SK-N-SH treated with all-trans-retinoic acid at 6 μM for 48 hours (cell line): ENCODE data around the gene FHL3.

Experiments used
- ATAC-seq: fragments of 200-7000 bp; cut with Tn5 transposase; 3 replicates; pipeline ENCODE4 v1.9.1; 2020; ENCODE audit warnings: mild to moderate bottlenecking, moderate library complexity
- ARNTL ChIP-seq: fragments of 450-650 bp; formaldehyde crosslinking; IDR thresholded peaks from 2 replicates; pipeline ENCODE4 v1.5.0; 2020; ENCODE audit warnings: low read depth, mild to moderate bottlenecking, moderate library complexity, borderline replicate concordance
- BACH2 ChIP-seq: fragments of 250-450 bp; sonication (Bioruptor Pico); IDR thresholded peaks from 2 replicates; pipeline ENCODE4 v1.9.0; 2021; ENCODE audit warnings: mild to moderate bottlenecking, borderline replicate concordance
- CSDC2 ChIP-seq: fragments of 250-450 bp; sonication (Bioruptor Pico); IDR thresholded peaks from 2 replicates; pipeline ENCODE4 v1.5.0; 2020; ENCODE audit warnings: mild to moderate bottlenecking, moderate library complexity
- ESRRG ChIP-seq: fragments of 250-450 bp; sonication (Bioruptor Pico); IDR thresholded peaks from 2 replicates; pipeline ENCODE4 v1.6.1; 2021; ENCODE audit warnings: mild to moderate bottlenecking
- GLIS3 ChIP-seq: fragments of 250-450 bp; sonication (Bioruptor Pico); IDR thresholded peaks from 2 replicates; pipeline ENCODE4 v1.5.0; 2020; ENCODE audit warnings: mild to moderate bottlenecking, moderate library complexity
- ISL1 ChIP-seq: fragments of 250-450 bp; sonication (Bioruptor Pico); IDR thresholded peaks from 2 replicates; pipeline ENCODE4 v2.1.2; 2022; ENCODE audit warnings: mild to moderate bottlenecking, moderate library complexity
- OSR1 ChIP-seq: fragments of 250-450 bp; sonication (Bioruptor Pico); IDR thresholded peaks from 2 replicates; pipeline ENCODE4 v1.8.0; 2022; ENCODE audit warnings: moderate library complexity, mild to moderate bottlenecking, inconsistent platforms
- PATZ1 ChIP-seq: fragments of 250-450 bp; sonication (Bioruptor Pico); IDR thresholded peaks from 2 replicates; pipeline ENCODE4 v1.8.0; 2020; ENCODE audit warnings: mild to moderate bottlenecking, moderate library complexity, borderline replicate concordance
- RARB ChIP-seq: fragments of 250-450 bp; sonication (Bioruptor Pico); IDR thresholded peaks from 2 replicates; pipeline ENCODE4 v1.8.0; 2021; ENCODE audit warnings: mild to moderate bottlenecking, moderate library complexity
- SNAI2 ChIP-seq: fragments of 250-450 bp; sonication (Bioruptor Pico); IDR thresholded peaks from 2 replicates; pipeline ENCODE4 v1.5.0; 2020; ENCODE audit warnings: mild to moderate bottlenecking, moderate library complexity
- TCF4 ChIP-seq: fragments of 250-450 bp; sonication (Bioruptor Pico); IDR thresholded peaks from 2 replicates; pipeline ENCODE4 v1.8.0; 2021; ENCODE audit warnings: mild to moderate bottlenecking, moderate library complexity, borderline replicate concordance
- TSHZ2 ChIP-seq: fragments of 250-450 bp; sonication (Bioruptor Pico); IDR thresholded peaks from 2 replicates; pipeline ENCODE4 v1.5.0; 2020; ENCODE audit warnings: mild to moderate bottlenecking, moderate library complexity
- ZC3H10 ChIP-seq: fragments of 250-450 bp; sonication (Bioruptor Pico); IDR thresholded peaks from 2 replicates; pipeline ENCODE4 v1.5.1; 2021; ENCODE audit warnings: mild to moderate bottlenecking, moderate library complexity
- ZFP3 ChIP-seq: fragments of 250-450 bp; sonication (Bioruptor Pico); IDR thresholded peaks from 2 replicates; pipeline ENCODE4 v1.5.0; 2020; ENCODE audit warnings: mild to moderate bottlenecking, moderate library complexity
- ZFP30 ChIP-seq: fragments of 450-650 bp; formaldehyde crosslinking; IDR thresholded peaks from 2 replicates; pipeline ENCODE4 v1.5.0; 2022; ENCODE audit warnings: mild to moderate bottlenecking, moderate library complexity
- ZNF565 ChIP-seq: fragments of 450-650 bp; formaldehyde crosslinking; conservative IDR thresholded peaks from 2 replicates; pipeline ENCODE4 v1.5.0; 2020; ENCODE audit warnings: low read depth, mild to moderate bottlenecking, moderate library complexity
- ZNF8 ChIP-seq: fragments of 450-650 bp; formaldehyde crosslinking; IDR thresholded peaks from 2 replicates; pipeline ENCODE4 v1.5.0; 2020; ENCODE audit warnings: mild to moderate bottlenecking, moderate library complexity
- TF ChIP-seq, protein P1 (sequence below): fragments of 250-450 bp; sonication (Bioruptor Pico); IDR thresholded peaks from 2 replicates; pipeline ENCODE4 v1.5.1; 2020; ENCODE audit warnings: low read depth, mild to moderate bottlenecking, moderate library complexity

The FHL3 gene

GRCh38 chr1:38041936-38042834, 36.9 kb upstream of the FHL3 start:
- TF ChIP-seq ZNF565 (no peak), ZC3H10 (CRISPR knock-in tag) (no peak), ZFP30 (CRISPR knock-in tag) (no peak), TSHZ2 (no peak), PATZ1 (no peak), CSDC2 (CRISPR knock-in tag) (no peak), ESRRG (CRISPR knock-in tag) (no peak), ZFP3 (CRISPR knock-in tag) (no peak)
- no peak for ATAC-seq

DNA sequence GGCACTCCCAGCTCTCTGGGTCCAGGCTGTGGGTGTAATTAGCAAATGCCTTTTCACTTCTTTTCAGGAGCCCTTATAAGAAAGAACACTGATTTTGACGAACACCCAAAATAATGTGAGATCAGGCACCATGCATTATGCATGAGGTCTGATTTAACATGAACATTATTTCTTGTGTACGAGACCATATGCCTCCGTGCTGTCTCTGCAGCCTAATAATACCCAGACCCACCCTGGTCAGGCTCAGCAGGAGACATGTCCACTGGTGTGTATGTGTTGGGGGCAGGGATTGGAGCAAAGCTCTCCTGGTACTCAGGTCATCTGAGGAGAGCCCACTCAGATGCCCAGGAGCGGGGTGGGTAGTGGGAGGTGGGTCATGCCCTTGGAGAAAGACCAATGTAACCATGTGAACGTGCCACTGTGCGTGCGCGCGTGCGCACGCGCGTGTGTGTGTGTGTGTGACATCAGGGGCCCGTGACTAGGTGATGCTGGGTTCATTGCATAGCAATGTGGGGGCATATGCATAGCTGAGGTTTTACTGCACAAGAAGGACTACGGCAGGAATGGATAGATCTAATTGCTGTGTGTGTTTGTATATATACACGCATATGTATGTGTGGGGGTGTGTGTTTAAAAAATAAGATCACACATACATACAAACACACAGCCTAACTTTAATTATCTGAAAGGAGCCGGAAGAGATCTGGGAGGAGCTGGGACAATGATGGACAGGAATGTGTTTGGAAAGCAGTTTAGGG, 34.2 kb upstream of the FHL3 start:
- TF ChIP-seq, protein P1, sequence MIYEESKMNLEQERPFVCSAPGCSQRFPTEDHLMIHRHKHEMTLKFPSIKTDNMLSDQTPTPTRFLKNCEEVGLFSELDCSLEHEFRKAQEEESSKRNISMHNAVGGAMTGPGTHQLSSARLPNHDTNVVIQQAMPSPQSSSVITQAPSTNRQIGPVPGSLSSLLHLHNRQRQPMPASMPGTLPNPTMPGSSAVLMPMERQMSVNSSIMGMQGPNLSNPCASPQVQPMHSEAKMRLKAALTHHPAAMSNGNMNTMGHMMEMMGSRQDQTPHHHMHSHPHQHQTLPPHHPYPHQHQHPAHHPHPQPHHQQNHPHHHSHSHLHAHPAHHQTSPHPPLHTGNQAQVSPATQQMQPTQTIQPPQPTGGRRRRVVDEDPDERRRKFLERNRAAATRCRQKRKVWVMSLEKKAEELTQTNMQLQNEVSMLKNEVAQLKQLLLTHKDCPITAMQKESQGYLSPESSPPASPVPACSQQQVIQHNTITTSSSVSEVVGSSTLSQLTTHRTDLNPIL (CRISPR knock-in tag): no peak
- TF ChIP-seq OSR1 (CRISPR knock-in tag) (no peak), GLIS3 (no peak), SNAI2 (CRISPR knock-in tag) (no peak), ARNTL (CRISPR knock-in tag) (no peak), BACH2 (CRISPR knock-in tag) (no peak), ESRRG (CRISPR knock-in tag) (no peak), PATZ1 (no peak), ZC3H10 (CRISPR knock-in tag) (no peak), RARB (CRISPR knock-in tag) (no peak), ISL1 (CRISPR knock-in tag) (no peak)
- TF ChIP-seq, all 23 proteins: peak for 0
- no peak for ATAC-seq

- TF ChIP-seq TCF4 (CRISPR knock-in tag) (no peak), OSR1 (CRISPR knock-in tag) (no peak), ZFP30 (CRISPR knock-in tag) (no peak), ZFP3 (CRISPR knock-in tag) (no peak), ZNF8 (CRISPR knock-in tag) (no peak), ZNF565 (no peak)
- TF ChIP-seq, protein P1 (CRISPR knock-in tag): no peak
Measured at GRCh38 chr1:38038861-38039260, 33.5 kb upstream of the FHL3 start.

More at GRCh38 chr1:38038861-38039260, 33.5 kb upstream of the FHL3 start:
- peak; percentile 33; the same call in 2 of the 3 replicates for ATAC-seq
